Liver (tissue), 3 donors: ENCODE results near the gene TMEM242.

Source experiments
- CTCF ChIP-seq: fragments of 150-350 bp; IDR thresholded peaks from 2 replicates; pipeline ENCODE4 v1.5.1; 2017; ENCODE audit warnings: improper control_type of control experiment, low read depth, low read length; ENCODE audit not compliant: missing input control
- FOXA1 ChIP-seq: IDR thresholded peaks from 2 replicates; pipeline ENCODE4 v1.6.1; 2016; ENCODE audit warnings: antibody characterized with exemption
- FOXA2 ChIP-seq: IDR thresholded peaks from 2 replicates; pipeline ENCODE4 v1.6.1; 2016; ENCODE audit warnings: antibody characterized with exemption
- GABPA ChIP-seq, 2 donors: IDR thresholded peaks in 1 of 2; conservative IDR thresholded peaks in 1 of 2; 2 replicates each; pipeline ENCODE4 v1.6.1; 2016; ENCODE audit warnings: antibody characterized with exemption in 2 of 2, mild to moderate bottlenecking in 1 of 2, moderate library complexity in 1 of 2
- REST ChIP-seq: IDR thresholded peaks from 2 replicates; pipeline ENCODE4 v1.6.1; 2016; ENCODE audit warnings: antibody characterized with exemption, mild to moderate bottlenecking
- SP1 ChIP-seq: IDR thresholded peaks from 2 replicates; pipeline ENCODE4 v1.6.1; 2018; ENCODE audit warnings: antibody characterized with exemption, mild to moderate bottlenecking
- TAF1 ChIP-seq: conservative IDR thresholded peaks from 2 replicates; pipeline ENCODE4 v1.6.1; 2016; ENCODE audit warnings: antibody characterized with exemption, mild to moderate bottlenecking
- YY1 ChIP-seq: IDR thresholded peaks from 2 replicates; pipeline ENCODE4 v1.6.1; 2016; ENCODE audit warnings: antibody characterized with exemption, mild to moderate bottlenecking
- TF ChIP-seq, protein P1 (sequence below): IDR thresholded peaks from 2 replicates; pipeline ENCODE4 v1.6.1; 2016; ENCODE audit warnings: antibody characterized with exemption
- donor health status: healthy.
- donor health status: healthy.

GRCh38 chr6:157263881-157264397, 59.4 kb downstream of the TMEM242 start:
- TF ChIP-seq GABPA (IDR thresholded peaks at IDR 0.05 in 1 of 2, conservative IDR thresholded peaks at IDR 0.05 in 1 of 2) (no peak), CTCF (no peak), SP1 (no peak), FOXA2 (no peak), TAF1 (no peak), YY1 (no peak), REST (no peak), FOXA1 (no peak)
- TF ChIP-seq, protein P1, sequence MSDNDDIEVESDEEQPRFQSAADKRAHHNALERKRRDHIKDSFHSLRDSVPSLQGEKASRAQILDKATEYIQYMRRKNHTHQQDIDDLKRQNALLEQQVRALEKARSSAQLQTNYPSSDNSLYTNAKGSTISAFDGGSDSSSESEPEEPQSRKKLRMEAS: no peak
